ENCODE measurements around the gene NR5A2.
"Not testable (repeated sequence)": the region's sequence is repeated elsewhere in the genome, so short reads cannot be mapped to it uniquely, and the experiment has no call there.

NR5A2 gene

GRCh38 chr1:200166411-200166810 lies 138.9 kb downstream of the NR5A2 start:
- DNase-seq = no peak

GRCh38 chr1:200168926-200169325 lies 141.4 kb downstream of the NR5A2 start:
- no peak for DNase-seq

DNA sequence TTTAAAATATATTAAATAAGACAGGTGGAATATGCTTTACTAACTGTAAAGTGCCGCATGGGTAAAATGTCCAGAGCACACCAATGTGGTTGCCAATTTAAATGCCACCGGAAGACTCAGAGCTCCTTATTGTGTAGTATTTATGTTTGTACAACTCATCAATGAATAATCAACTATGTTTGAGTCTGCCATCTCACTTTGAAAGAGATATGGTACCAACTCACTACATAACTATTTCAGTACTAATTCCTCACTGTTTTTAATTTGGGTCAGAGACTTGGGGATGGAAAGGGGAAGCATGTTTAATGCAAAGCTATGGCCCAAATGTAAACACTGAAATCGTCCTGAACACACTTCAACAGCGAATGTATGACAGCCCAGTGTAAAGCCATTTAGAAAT lies 144.8 kb downstream of the NR5A2 start:
- DNase-seq = no peak

DNA sequence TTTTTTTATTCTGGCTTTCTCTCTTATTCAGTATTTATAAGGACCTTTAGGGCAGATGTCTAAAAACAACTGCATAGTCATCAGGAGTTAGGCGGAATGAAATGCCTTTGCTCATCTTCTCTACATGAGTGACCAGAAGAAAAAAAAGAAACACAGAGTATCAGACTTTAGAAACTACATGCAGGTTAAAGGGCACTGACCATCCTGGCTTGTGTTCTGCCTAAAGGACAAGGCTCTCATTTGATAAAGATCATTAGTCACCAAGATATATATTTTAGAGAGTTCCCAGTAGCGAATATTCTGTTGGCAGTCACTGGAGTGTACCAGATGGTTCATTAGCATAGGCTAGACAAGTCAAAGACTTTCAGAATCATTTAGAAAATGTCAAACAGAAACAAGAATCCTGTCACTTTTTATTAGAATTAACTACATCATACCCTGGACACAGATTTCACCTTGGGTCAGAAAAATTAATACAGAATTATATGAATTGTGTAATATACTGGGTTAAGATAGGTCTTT lies 145.6 kb downstream of the NR5A2 start:
- DNase-seq = no peak

DNA sequence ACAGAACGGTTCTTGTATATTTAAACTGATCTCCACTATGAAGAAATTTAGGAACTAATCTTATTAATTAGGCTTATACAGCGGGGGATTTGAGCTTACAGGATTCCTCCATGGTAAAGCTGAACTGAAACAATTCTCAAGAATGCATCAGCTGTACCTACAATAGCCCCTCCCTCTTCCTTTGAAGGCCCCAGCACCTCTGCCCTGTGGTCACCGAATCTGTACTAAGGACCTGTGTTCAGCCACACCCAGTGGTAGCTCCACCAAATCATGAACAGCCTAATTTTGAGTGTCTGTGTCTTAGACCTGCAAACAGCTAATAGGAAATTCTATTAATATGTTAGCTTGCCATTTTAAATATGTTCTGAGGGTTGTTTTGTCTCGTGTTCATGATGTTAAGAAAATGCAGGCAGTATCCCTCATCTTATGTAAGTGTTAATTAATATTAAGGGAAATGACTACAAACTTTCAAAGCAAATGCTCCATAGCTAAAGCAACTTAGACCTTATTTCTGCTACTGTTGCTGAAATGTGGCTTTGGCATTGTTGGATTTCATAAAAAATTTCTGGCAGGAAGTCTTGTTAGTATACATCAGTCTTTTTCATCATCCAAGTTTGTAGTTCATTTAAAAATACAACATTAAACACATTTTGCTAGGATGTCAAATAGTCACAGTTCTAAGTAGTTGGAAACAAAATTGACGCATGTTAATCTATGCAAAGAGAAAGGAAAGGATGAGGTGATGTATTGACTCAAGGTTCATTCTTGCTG lies 147.2 kb downstream of the NR5A2 start:
- no peak for DNase-seq

DNA sequence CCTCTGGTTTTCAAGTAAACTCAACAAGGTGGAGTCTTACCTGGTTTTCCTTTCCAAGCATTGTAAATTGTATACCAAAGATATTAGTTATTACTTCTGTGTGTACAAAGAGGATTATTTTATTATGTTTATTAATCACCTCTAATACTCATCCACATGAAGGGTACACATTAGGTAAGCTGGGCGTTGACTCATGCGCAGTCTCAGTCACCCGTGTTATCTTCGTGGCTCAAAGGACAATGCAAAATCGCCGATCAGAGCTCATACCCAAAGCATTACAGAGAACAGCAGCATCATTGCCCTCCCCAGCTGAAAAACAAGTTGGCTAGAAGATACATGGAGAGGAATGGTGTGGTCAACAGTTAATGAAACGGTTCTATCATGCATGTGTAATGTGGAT lies 148.7 kb downstream of the NR5A2 start:
- no peak for DNase-seq

DNA sequence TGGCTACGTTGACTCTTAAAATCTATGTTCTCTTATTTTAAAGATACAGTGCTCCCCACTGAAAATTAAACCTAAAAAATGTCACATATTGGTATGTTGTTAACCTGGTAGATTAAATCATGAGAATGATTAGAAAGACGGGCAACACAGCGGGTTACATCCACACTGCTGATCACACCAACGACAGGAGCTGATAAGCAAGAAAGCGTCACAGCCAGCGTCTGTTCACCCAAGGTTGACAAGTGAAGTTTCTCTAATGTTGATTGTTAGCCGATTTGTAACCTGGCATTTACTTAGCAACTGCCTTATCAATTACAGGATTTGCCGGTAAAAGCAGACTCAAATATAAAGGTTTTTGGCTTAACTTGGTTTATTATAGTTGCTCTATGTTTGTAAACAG lies 149.3 kb downstream of the NR5A2 start:
- DNase-seq = no peak

DNA sequence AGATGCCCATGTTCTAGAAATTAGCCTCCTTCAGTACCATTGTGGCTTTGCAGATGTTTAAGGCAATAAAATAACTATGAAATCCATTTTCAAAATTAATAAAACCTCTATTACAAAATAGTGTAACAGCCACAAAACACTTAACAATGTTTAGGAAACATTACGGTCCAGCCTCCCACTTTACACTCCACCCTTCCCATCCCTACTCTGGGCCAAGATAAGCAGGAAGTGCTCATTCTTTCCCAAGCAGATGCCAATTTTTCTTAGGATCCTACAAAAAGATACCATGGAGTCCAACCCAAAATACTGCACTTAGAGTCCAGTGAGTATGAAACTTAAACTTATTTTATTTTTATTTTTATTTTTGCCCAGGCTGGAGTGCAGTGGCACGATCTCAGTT lies 150.8 kb downstream of the NR5A2 start:
- no peak for DNase-seq

- DNase-seq = no peak
Observed at GRCh38 chr1:200179126-200179780, 151.7 kb downstream of the NR5A2 start.

GRCh38 chr1:200179781-200180160 lies 152.3 kb downstream of the NR5A2 start:
- no peak for DNase-seq

- no peak for DNase-seq
Observed at GRCh38 chr1:200180821-200181220, 153.3 kb downstream of the NR5A2 start.

GRCh38 chr1:200181861-200182260 lies 154.4 kb downstream of the NR5A2 start:
- no peak for DNase-seq

DNA sequence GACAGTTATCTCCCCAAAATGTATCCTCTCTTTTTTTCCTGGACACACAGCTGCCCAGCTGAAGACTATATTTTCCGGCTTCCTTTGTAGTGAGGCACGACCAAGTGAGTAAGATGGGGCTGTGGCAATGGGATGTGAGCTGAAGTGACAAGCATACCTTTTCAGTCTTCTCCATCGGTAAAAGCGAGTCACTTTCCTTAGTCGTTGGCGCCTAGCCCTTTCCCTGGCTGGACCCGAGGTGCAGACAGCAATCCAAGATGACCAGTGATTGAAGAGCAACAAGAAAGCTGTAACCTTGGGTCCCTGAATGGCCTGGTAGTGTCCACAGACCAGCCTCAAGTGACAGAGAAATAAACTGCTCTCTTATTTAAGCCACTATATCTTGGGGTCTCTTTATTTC lies 155.2 kb downstream of the NR5A2 start:
- no peak for DNase-seq

DNA sequence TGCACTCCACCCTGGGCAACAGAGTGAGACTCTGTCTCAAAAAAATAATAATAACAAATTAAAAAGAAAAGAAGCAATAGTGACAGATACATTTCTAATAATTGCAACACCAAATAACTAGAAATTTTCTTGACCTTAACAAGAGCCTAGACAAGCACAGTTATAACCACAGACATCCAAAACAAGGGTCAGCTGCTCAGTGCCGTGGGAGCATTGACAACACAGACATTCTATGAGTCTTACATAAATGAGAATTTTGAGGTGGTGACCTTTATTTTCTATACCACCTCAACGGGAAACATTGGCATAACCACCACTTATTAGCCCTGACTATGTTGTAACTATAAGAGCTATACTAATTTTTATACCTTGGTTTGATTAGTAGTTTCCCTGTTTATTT lies 156.1 kb downstream of the NR5A2 start:
- no peak for DNase-seq

GRCh38 chr1:200184196-200184595 lies 156.7 kb downstream of the NR5A2 start:
- DNase-seq = no peak

DNA sequence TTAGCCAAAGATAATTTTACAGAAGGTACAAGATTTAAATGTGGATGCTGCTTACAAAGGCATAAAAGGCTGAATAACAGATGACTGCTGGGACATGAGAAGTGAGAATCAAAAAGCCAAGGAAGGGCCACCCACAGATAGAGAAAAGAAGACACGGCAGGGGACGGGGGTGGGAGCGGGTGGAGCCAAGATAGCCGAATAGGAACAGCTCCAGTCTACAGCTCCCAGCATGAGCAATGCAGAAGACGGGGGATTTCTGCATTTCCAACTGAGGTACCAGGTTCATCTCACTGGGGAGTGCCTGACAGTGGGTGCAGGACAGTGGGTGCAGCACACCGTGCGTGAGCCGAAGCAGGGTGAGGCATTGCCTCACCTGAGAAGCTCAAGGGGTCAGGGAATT lies 157.7 kb downstream of the NR5A2 start:
- DNase-seq = not testable (repeated sequence)

DNA sequence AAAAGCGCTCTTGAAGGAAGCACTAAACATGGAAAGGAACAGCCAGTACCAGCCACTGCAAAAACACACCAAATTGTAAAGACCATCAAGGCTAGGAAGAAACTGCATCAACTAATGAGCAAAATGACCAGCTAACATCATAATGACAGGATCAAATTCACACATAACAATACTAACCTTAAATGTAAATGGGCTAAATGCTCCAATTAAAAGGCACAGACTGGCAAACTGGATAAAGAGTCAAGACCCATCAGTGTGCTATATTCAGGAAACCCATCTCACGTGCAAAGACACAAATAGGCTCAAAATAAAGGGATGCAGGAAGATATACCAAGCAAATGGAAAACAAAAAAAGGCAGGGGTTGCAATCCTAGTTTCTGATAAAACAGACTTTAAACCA lies 159.8 kb downstream of the NR5A2 start:
- DNase-seq = not testable (repeated sequence)

DNA sequence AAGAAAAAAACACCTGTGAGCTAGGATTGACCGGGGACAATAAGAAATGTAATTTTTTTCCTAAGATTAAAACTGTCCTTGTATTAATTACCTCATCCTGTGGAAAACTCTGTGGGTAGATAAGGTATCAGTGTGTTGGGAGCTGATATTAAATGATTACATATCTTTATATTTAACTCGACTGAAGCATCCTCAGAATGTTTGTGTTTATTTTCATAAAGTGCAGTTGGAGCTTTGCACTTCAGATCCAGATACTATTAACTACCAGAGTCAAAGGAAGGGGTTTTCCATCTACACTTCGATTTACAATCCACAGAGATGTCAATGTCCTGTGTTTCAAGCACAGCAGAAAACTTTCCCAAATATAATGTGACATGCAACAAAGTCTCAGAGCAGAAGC lies 164.5 kb downstream of the NR5A2 start:
- DNase-seq = no peak

GRCh38 chr1:200194477-200194876 lies 167.0 kb downstream of the NR5A2 start:
- no peak for DNase-seq

DNA sequence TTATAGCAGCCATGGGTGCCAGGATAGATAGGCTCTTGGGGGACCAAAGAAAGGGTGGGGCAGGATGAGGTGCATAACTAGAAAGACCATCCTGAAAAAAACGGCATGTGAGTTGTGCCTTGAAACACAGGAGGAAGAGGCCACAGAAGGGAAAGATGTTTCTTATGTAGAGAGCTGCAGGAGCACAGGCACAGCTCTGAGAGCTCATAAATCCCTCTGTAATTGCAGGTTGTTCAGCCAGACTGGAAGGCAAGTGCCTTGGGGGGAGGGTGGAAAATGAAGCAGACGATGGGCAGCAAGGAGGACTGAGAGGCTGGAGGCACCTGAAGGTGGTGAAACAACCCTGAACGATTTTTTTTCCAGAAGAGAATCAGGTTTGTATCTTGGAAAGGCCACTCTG lies 170.7 kb downstream of the NR5A2 start:
- no peak for DNase-seq

DNA sequence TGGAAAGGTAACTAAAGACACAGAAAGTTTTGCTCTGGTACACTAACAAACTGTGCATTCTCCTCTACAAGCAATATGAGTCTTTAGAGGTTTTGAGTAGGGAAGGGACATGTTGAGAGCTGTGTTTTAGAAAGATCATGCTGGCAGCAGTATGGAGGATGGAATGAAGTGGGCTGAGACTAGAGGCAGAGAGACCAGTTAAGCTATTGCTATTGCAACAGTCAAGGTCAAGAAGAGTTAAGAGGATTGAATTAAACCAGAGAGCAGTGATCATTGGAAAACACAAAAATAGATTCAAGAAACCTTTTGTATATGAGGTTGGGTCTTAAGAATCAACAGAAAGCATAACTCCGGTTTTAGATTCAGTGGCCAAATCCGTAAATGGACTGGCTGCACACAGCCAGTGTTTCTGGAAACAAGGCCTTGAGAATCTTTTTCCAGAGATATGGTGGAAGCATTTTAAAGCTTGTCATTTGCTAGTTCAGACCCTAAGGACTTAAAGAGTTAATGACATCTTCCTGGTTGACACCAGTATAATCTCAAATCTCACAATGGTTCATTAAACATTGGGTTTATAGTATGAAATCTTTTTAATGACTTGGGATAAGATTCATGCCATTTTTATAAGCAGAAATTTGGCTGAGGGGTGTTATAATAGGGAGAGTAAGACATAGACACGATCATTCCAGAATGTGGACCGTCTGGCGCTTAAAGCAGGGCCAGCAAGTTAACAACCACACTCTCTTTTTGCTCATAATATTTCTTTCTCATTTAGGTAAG lies 177.9 kb downstream of the NR5A2 start:
- DNase-seq = no peak

GRCh38 chr1:200206340-200206739 lies 178.8 kb downstream of the NR5A2 start:
- no peak for DNase-seq

DNA sequence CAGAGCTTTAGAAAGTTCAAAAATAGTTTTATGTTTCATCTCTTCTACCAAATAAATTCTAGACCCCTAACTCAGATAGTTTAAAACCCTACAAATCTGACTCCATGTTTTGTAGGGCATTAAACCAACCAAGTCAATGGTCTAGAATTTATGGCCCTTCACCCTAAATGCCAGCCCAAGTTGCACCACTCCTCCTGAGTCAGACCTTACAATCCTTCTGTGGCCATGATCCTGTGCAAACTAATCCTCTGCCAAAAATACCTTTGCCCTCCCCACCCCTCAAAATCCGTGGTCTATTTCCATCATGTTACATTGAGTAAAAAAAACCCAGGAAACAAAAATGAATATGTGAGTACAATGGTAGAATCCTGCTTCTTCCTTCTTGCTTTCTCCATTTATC lies 179.3 kb downstream of the NR5A2 start:
- DNase-seq = no peak

DNA sequence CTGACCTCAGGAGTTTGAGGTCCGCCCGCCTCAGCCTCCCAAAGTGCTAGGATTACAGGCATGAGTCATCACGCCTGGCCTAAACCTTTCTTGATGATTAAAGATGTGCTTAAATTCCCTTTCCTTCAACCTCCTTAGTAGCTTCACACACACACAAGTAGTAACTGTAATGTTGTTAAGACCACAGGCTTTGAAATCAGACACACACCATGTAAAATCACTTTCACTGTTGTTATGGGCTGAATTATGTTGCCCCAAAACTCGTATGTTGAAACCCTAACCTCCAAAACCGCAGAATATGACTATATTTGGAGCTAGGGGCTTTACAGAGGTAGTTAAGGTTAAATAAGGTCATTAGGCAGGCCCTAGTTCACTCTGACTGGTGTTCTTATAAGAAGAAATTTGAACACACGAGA lies 180.2 kb downstream of the NR5A2 start:
- no peak for DNase-seq

All from NCI-H774 (cell line).